ENCODE measurements around the gene PCNX3. TPM values are rescaled to one million over a fixed set of nuclear protein-coding genes. Genes with fewer than 3 reads are reported as not detected.

The PCNX3 gene
- total RNA-seq, 1 experiment from 2014 or later, result 50.4 TPM

DNA sequence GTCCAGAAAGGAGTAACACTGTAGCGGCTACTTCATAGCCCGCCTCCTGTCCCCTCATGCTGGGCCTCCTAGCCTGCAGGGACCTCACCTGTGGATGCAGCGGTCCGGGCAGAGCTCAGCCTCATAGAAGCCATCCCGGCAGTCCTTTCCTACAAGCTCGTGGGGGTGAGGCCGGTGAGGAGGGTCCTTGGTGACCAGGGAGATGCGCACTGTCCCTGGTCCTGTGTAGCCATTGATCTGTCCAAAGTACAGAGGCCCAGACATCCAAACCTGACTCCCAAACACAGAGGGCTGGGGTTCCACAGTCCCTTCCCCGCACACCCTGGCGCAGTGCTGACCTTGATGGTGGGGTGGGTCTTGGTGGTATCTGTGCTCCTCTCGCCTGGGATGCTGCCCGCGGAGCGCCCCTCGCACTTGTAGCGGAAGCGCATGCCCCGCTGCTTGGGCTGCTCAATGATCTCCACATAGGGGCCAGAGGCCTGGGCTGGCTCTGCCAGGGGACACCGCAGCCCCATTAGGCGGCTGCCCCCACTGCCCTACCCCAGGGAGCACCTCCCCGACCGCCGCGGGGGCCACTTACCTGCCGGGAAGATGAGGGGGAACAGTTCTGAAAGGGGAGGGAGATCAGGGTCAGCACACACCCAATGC is 46.1 kb downstream of the PCNX3 start:
- intact Hi-C loops (cut with micrococcal nuclease), result no loop called here
- H4K20me1 ChIP-seq (ENCODE audit: insufficient read depth), result no peaks in the 10 kb centered on the region
- H3K27ac ChIP-seq (ENCODE audit: low read depth, low read length), result peak overlapping the region; percentile 95
- H3K9me2 ChIP-seq (ENCODE audit: insufficient read depth), result no peaks in the 10 kb centered on the region
- peaks cover 17 to 24% of the 10 kb centered on the region in 2 experiments for H3K4me1 ChIP-seq (ENCODE audit: control insufficient read depth in 1 of 2, insufficient read depth in 2 of 2, low read length in 2 of 2)
- H3K36me3 ChIP-seq (ENCODE audit: control insufficient read depth in 1 of 2, insufficient read depth in 2 of 2, low read length in 2 of 2), result peaks cover 28 to 45% of the 10 kb centered on the region in 2 experiments
- POLR2A ChIA-PET, result interaction anchor here (3.1 kb wide), 1 partner anchor 9 kb away, joined by 24 read pairs; no protein-coding TSS in a partner anchor
- TF ChIP-seq CBX3 (IDR thresholded peaks at IDR 0.05; ENCODE audit: low read depth), result no peak
- H2AFZ ChIP-seq (ENCODE audit: low read depth, low read length, poor library complexity, severe bottlenecking), result no peak overlapping the region
- DNase-seq (ENCODE audit: low read depth, low spot score) (no peak), ATAC-seq (no peak)
- RAD21 ChIA-PET (ENCODE audit: low non-redundant PET in 1 of 2, low total read pairs in 2 of 2, uncharacterized antibody in 2 of 2, unreplicated experiment in 2 of 2), result no interaction called here
- peaks cover 46% of the 10 kb centered on the region for H3K79me2 ChIP-seq (ENCODE audit: insufficient read depth, low read length)
- peak overlapping the region; percentile 88 for H3K4me2 ChIP-seq (ENCODE audit: low read length)
- H3K9me3 ChIP-seq (ENCODE audit: control insufficient read depth in 1 of 2, insufficient read depth in 1 of 2, low read depth in 1 of 2, low read length in 2 of 2), result no peaks in the 10 kb centered on the region
- no TSS peak for BruUV-seq (replicated peaks)
- peak overlapping the region; percentile 86 to 100 for H3K4me3 ChIP-seq (replicated peaks in 1 of 2; ENCODE audit: low read depth in 1 of 2, low read length in 2 of 2)
- H3K9ac ChIP-seq (ENCODE audit: low read length), result peak overlapping the region; percentile 95
- H3K27me3 ChIP-seq (ENCODE audit: insufficient read depth, low read length), result no peaks in the 10 kb centered on the region
- CTCF ChIA-PET, result no interaction called here

DNA sequence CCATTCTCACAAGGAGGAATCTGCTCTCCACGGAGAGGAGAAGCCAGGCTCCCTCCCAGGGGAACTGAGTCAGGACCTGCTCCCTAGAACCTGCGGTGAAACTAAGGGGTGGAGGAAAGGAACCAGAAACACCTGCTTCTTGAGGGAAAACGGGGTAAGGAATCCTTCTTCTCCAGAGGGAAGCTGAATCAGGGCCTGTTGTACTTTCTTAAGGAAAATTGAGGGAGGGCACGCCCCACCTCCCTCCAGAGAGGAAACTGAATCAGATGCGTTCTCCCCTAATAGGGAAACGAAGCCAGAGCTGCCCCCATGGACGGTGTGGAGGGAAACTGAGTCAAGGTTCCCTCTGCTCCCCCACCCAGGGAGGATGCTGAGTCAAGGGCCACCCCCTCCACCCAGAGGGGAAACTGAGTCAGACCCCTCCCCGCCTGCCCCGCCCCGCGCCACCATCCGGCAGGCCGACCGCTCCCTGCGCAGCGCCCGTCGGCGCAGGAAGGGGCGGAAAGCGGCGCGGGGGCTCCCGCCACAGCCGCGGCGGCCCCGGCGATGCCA is 46.7 kb downstream of the PCNX3 start:
- no peak for DNase-seq (ENCODE audit: low read depth, low spot score)
- H3K4me1 ChIP-seq (ENCODE audit: control insufficient read depth in 1 of 2, insufficient read depth in 2 of 2, low read length in 2 of 2), result peaks cover 17 to 24% of the 10 kb centered on the region in 2 experiments
- peaks cover 46% of the 10 kb centered on the region for H3K79me2 ChIP-seq (ENCODE audit: insufficient read depth, low read length)
- TSS peak; percentile 62 for BruUV-seq (replicated peaks)
- H3K36me3 ChIP-seq (ENCODE audit: control insufficient read depth in 1 of 2, insufficient read depth in 2 of 2, low read length in 2 of 2), result peaks cover 28 to 39% of the 10 kb centered on the region in 2 experiments
- no peaks in the 10 kb centered on the region for H3K9me2 ChIP-seq (ENCODE audit: insufficient read depth)
- peak overlapping the region; percentile 88 for H3K4me2 ChIP-seq (ENCODE audit: low read length)
- peak overlapping the region; percentile 86 to 100 for H3K4me3 ChIP-seq (replicated peaks in 1 of 2; ENCODE audit: low read depth in 1 of 2, low read length in 2 of 2)
- H3K9ac ChIP-seq (ENCODE audit: low read length), result peak overlapping the region; percentile 95
- no peak overlapping the region for H2AFZ ChIP-seq (ENCODE audit: low read depth, low read length, poor library complexity, severe bottlenecking)
- ChIA-PET RAD21 (ENCODE audit: low non-redundant PET in 1 of 2, low total read pairs in 2 of 2, uncharacterized antibody in 2 of 2, unreplicated experiment in 2 of 2) (no interaction called here), POLR2A (interaction anchor here (0.9 to 3.1 kb wide), 4 partner anchors 9 to 47 kb away, joined by 3 to 24 read pairs (median 4); partner anchors contain the start of gene PCNX3), CTCF (interaction anchor here (0.5 to 1.4 kb wide), 6 partner anchors 44 to 198 kb away, joined by 3 to 4 read pairs (median 4); partner anchors contain the start of genes KAT5 and MUS81)
- ATAC-seq, result peak; percentile 54
- intact Hi-C loops (cut with micrococcal nuclease), result no loop called here
- H3K9me3 ChIP-seq (ENCODE audit: control insufficient read depth in 1 of 2, insufficient read depth in 1 of 2, low read depth in 1 of 2, low read length in 2 of 2), result no peaks in the 10 kb centered on the region
- H4K20me1 ChIP-seq (ENCODE audit: insufficient read depth), result no peaks in the 10 kb centered on the region
- no peaks in the 10 kb centered on the region for H3K27me3 ChIP-seq (ENCODE audit: insufficient read depth, low read length)
- H3K27ac ChIP-seq (ENCODE audit: low read depth, low read length), result peak overlapping the region; percentile 95
- TF ChIP-seq POLR2AphosphoS5 (IDR thresholded peaks at IDR 0.05; ENCODE audit: low read depth, low read length), result no peak
- TF ChIP-seq ELF1 (IDR thresholded peaks at IDR 0.05; ENCODE audit: borderline replicate concordance, low read depth), result no peak
- TF ChIP-seq SRF (IDR thresholded peaks at IDR 0.05; ENCODE audit: low read depth), result no peak
- TF ChIP-seq REST (IDR thresholded peaks at IDR 0.05; ENCODE audit: low read depth), result no peak
- no peak for TF ChIP-seq FOSL1 (IDR thresholded peaks at IDR 0.05; ENCODE audit: low read depth)
- TF ChIP-seq MAX (IDR thresholded peaks at IDR 0.05), result no peak
- no peak for TF ChIP-seq POLR2A (IDR thresholded peaks at IDR 0.05; ENCODE audit: borderline replicate concordance, extremely low read depth, insufficient read depth, insufficient read length)

Measured in HCT116 (cell line).